Renal cortical epithelial cell (primary cell): ENCODE data around the gene EPHA6. TPM values are rescaled to one million over a fixed set of nuclear protein-coding genes. Genes with fewer than 3 reads are reported as not detected.
"Not testable (repeated sequence)": the region's sequence is repeated elsewhere in the genome, so short reads cannot be mapped to it uniquely, and the experiment has no call there.

ENCODE experiments used
- DNase-seq: peaks from one replicate; pipeline ENCODE4 v3.0.0-alpha.2; 2011; ENCODE audit warnings: low read depth
- total RNA-seq: library from RNA; depleted of rRNA; stranded (reverse); fragments of >200 nt; gene quantifications from 2 replicates; pipeline ENCODE4 v1.2.3, GENCODE V29; 2014

Gene EPHA6
- total RNA-seq, 1 donor from 2014 or later = 0.30 TPM

- no peak for DNase-seq
These were observed 367.3 kb downstream of the EPHA6 start for GRCh38 chr3:97181704-97182103.

GRCh38 chr3:97187771-97188170 is 373.4 kb downstream of the EPHA6 start:
- DNase-seq = no peak

- no peak for DNase-seq
These were observed 375.4 kb downstream of the EPHA6 start for GRCh38 chr3:97189835-97190234.

- DNase-seq = no peak
These were observed 382.7 kb downstream of the EPHA6 start for GRCh38 chr3:97197083-97197482.

- no peak for DNase-seq
These were observed 383.4 kb downstream of the EPHA6 start for GRCh38 chr3:97197830-97198229.

- no peak for DNase-seq
These were observed 386.0 kb downstream of the EPHA6 start for GRCh38 chr3:97200387-97200786.

- DNase-seq = no peak
These were observed 387.4 kb downstream of the EPHA6 start for GRCh38 chr3:97201814-97202213.

- DNase-seq = no peak
These were observed 414.6 kb downstream of the EPHA6 start for GRCh38 chr3:97228966-97229365.

GRCh38 chr3:97230486-97230885 is 416.1 kb downstream of the EPHA6 start:
- DNase-seq = no peak

GRCh38 chr3:97232393-97233034 is 418.1 kb downstream of the EPHA6 start:
- peak; percentile 28 for DNase-seq

GRCh38 chr3:97235179-97235578 is 420.8 kb downstream of the EPHA6 start:
- DNase-seq = peak; percentile 32

- DNase-seq = no peak
These were observed 421.4 kb downstream of the EPHA6 start for GRCh38 chr3:97235611-97236315.

GRCh38 chr3:97241417-97241816 is 427.0 kb downstream of the EPHA6 start:
- no peak for DNase-seq

GRCh38 chr3:97245201-97245910 is 431.0 kb downstream of the EPHA6 start:
- DNase-seq = no peak

- DNase-seq = no peak
These were observed 441.7 kb downstream of the EPHA6 start for GRCh38 chr3:97256060-97256459.

- no peak for DNase-seq
These were observed 443.7 kb downstream of the EPHA6 start for GRCh38 chr3:97257942-97258697.

GRCh38 chr3:97259263-97259662 is 444.9 kb downstream of the EPHA6 start:
- no peak for DNase-seq

- no peak for DNase-seq
These were observed 449.8 kb downstream of the EPHA6 start for GRCh38 chr3:97264180-97264579.

- DNase-seq = no peak
These were observed 451.0 kb downstream of the EPHA6 start for GRCh38 chr3:97265237-97266005.

- no peak for DNase-seq
These were observed 454.8 kb downstream of the EPHA6 start for GRCh38 chr3:97269202-97269601.

- DNase-seq = not testable (repeated sequence)
These were observed 462.6 kb downstream of the EPHA6 start for GRCh38 chr3:97276879-97277550.
